Body of pancreas (tissue), 4 donors: ENCODE data around the gene TXNDC11.

ENCODE experiments used
- CTCF ChIP-seq, 7 experiments: fragments of 450-650 bp in 4 of 7; fragments of 200-600 bp in 3 of 7; sonication (generic) in 3 of 7; IDR thresholded peaks; one replicate each; pipeline ENCODE4 v1.5.1; 2016 to 2019; ENCODE audit warnings: antibody characterized with exemption in 7 of 7
- POLR2A ChIP-seq, 3 donors: fragments of 450-650 bp; IDR thresholded peaks; one replicate each; pipeline ENCODE4 v1.6.1; 2016; ENCODE audit warnings: antibody characterized with exemption in 3 of 3, mild to moderate bottlenecking in 2 of 3

- no peak for TF ChIP-seq POLR2A (IDR thresholded peaks at IDR 0.05)
- no peak for TF ChIP-seq CTCF (IDR thresholded peaks at IDR 0.05)
Measured at GRCh38 chr16:11781773-11782172, 39.1 kb upstream of the TXNDC11 start.
